Measurements from ENCODE around the gene INCENP. TPM values are rescaled to one million over a fixed set of nuclear protein-coding genes. Genes with fewer than 3 reads are reported as not detected.
A peak's percentile ranks its signal among the peaks of the same experiment; 100 is the strongest.

The INCENP gene
- total RNA-seq, 1 experiment from 2014 or later: 48.8 TPM

GRCh38 chr11:62153087-62153395 is 29.2 kb downstream of the INCENP start:
- no peak for DNase-seq
- H3K4me3 ChIP-seq (ENCODE audit: low read length): no peak overlapping the region
- no peak overlapping the region for H3K27ac ChIP-seq (ENCODE audit: low read length)
- no peaks in the 10 kb centered on the region for H3K79me2 ChIP-seq (ENCODE audit: low read length)
- H4K20me1 ChIP-seq (ENCODE audit: insufficient read depth, low read depth, low read length): 0 out of 2 replicates have a peak, but pooled peaks cover 6% of the 10 kb centered on the region
- no peaks in the 10 kb centered on the region for H3K4me1 ChIP-seq (ENCODE audit: low read length)
- H3K4me2 ChIP-seq (ENCODE audit: low read depth, low read length, poor library complexity, severe bottlenecking): no peak overlapping the region
- no peaks in the 10 kb centered on the region for H3K9me2 ChIP-seq (replicated peaks; ENCODE audit: insufficient read depth, low read length)
- H2AFZ ChIP-seq (ENCODE audit: low read length): no peak overlapping the region
- H3K36me3 ChIP-seq (ENCODE audit: insufficient read depth, low read length): peaks cover 30% of the 10 kb centered on the region
- H3K9ac ChIP-seq (ENCODE audit: low read length): no peak overlapping the region
- H3K27me3 ChIP-seq (ENCODE audit: low read length): no peaks in the 10 kb centered on the region
- no peaks in the 10 kb centered on the region for H3K9me3 ChIP-seq (ENCODE audit: low read length)

GRCh38 chr11:62153617-62154016 is 29.8 kb downstream of the INCENP start:
- Histone ChIP-seq H3K4me1 (ENCODE audit: low read length) (no peaks in the 10 kb centered on the region), H4K20me1 (ENCODE audit: insufficient read depth, low read depth, low read length) (0 out of 2 replicates have a peak, but pooled peaks cover 6% of the 10 kb centered on the region), H3K27ac (ENCODE audit: low read length) (no peak overlapping the region), H3K9me2 (replicated peaks; ENCODE audit: insufficient read depth, low read length) (no peaks in the 10 kb centered on the region), H3K27me3 (ENCODE audit: low read length) (no peaks in the 10 kb centered on the region), H3K4me2 (ENCODE audit: low read depth, low read length, poor library complexity, severe bottlenecking) (no peak overlapping the region), H3K36me3 (ENCODE audit: insufficient read depth, low read length) (peaks cover 28% of the 10 kb centered on the region), H3K79me2 (ENCODE audit: low read length) (no peaks in the 10 kb centered on the region), H3K9me3 (ENCODE audit: low read length) (no peaks in the 10 kb centered on the region), H3K9ac (ENCODE audit: low read length) (no peak overlapping the region), H2AFZ (ENCODE audit: low read length) (no peak overlapping the region), H3K4me3 (ENCODE audit: low read length) (no peak overlapping the region)
- DNase-seq: no peak

GRCh38 chr11:62157603-62158002 is 33.8 kb downstream of the INCENP start:
- Histone ChIP-seq H3K27ac (ENCODE audit: low read length) (no peak overlapping the region), H3K27me3 (ENCODE audit: low read length) (no peaks in the 10 kb centered on the region), H3K9me3 (ENCODE audit: low read length) (no peaks in the 10 kb centered on the region), H4K20me1 (ENCODE audit: insufficient read depth, low read depth, low read length) (0 out of 2 replicates have a peak, but pooled peaks cover 6% of the 10 kb centered on the region), H3K4me1 (ENCODE audit: low read length) (no peaks in the 10 kb centered on the region), H3K79me2 (ENCODE audit: low read length) (no peaks in the 10 kb centered on the region), H3K4me2 (ENCODE audit: low read depth, low read length, poor library complexity, severe bottlenecking) (no peak overlapping the region), H2AFZ (ENCODE audit: low read length) (no peak overlapping the region), H3K4me3 (ENCODE audit: low read length) (no peak overlapping the region), H3K36me3 (ENCODE audit: insufficient read depth, low read length) (peaks cover 8% of the 10 kb centered on the region; the same call in 1 of the 2 replicates), H3K9ac (ENCODE audit: low read length) (no peak overlapping the region), H3K9me2 (replicated peaks; ENCODE audit: insufficient read depth, low read length) (no peaks in the 10 kb centered on the region)
- DNase-seq: no peak

GRCh38 chr11:62166371-62166770 is 42.6 kb downstream of the INCENP start:
- Histone ChIP-seq H3K9ac (ENCODE audit: low read length) (no peak overlapping the region), H4K20me1 (ENCODE audit: insufficient read depth, low read depth, low read length) (no peaks in the 10 kb centered on the region), H3K4me1 (ENCODE audit: low read length) (peaks cover 1% of the 10 kb centered on the region; the same call in 1 of the 2 replicates), H3K36me3 (ENCODE audit: insufficient read depth, low read length) (no peaks in the 10 kb centered on the region), H3K4me2 (ENCODE audit: low read depth, low read length, poor library complexity, severe bottlenecking) (no peak overlapping the region), H3K27ac (ENCODE audit: low read length) (no peak overlapping the region), H3K9me3 (ENCODE audit: low read length) (no peaks in the 10 kb centered on the region), H3K4me3 (ENCODE audit: low read length) (no peak overlapping the region), H3K27me3 (ENCODE audit: low read length) (no peaks in the 10 kb centered on the region; the same call in 1 of the 2 replicates), H3K79me2 (ENCODE audit: low read length) (no peaks in the 10 kb centered on the region), H3K9me2 (replicated peaks; ENCODE audit: insufficient read depth, low read length) (no peaks in the 10 kb centered on the region), H2AFZ (ENCODE audit: low read length) (no peak overlapping the region)
- DNase-seq: no peak

- Histone ChIP-seq H4K20me1 (ENCODE audit: insufficient read depth, low read depth, low read length) (no peaks in the 10 kb centered on the region), H2AFZ (ENCODE audit: low read length) (no peak overlapping the region), H3K9me3 (ENCODE audit: low read length) (no peaks in the 10 kb centered on the region), H3K27me3 (ENCODE audit: low read length) (no peaks in the 10 kb centered on the region; the same call in 1 of the 2 replicates), H3K9ac (ENCODE audit: low read length) (no peak overlapping the region), H3K79me2 (ENCODE audit: low read length) (no peaks in the 10 kb centered on the region), H3K4me2 (ENCODE audit: low read depth, low read length, poor library complexity, severe bottlenecking) (no peak overlapping the region), H3K4me3 (ENCODE audit: low read length) (no peak overlapping the region), H3K4me1 (ENCODE audit: low read length) (peaks cover 2% of the 10 kb centered on the region; the same call in 1 of the 2 replicates), H3K36me3 (ENCODE audit: insufficient read depth, low read length) (no peaks in the 10 kb centered on the region), H3K27ac (ENCODE audit: low read length) (no peak overlapping the region), H3K9me2 (replicated peaks; ENCODE audit: insufficient read depth, low read length) (no peaks in the 10 kb centered on the region)
- DNase-seq: no peak
Observed at GRCh38 chr11:62169448-62169847, 45.6 kb downstream of the INCENP start.

- no peaks in the 10 kb centered on the region for H3K9me3 ChIP-seq (ENCODE audit: low read length)
- no peak overlapping the region for H3K9ac ChIP-seq (ENCODE audit: low read length)
- no peaks in the 10 kb centered on the region for H3K79me2 ChIP-seq (ENCODE audit: low read length)
- no peak overlapping the region for H3K27ac ChIP-seq (ENCODE audit: low read length)
- H3K4me1 ChIP-seq (ENCODE audit: low read length): peaks cover 2% of the 10 kb centered on the region; the same call in 1 of the 2 replicates
- H3K4me3 ChIP-seq (ENCODE audit: low read length): no peak overlapping the region
- H3K36me3 ChIP-seq (ENCODE audit: insufficient read depth, low read length): no peaks in the 10 kb centered on the region
- H4K20me1 ChIP-seq (ENCODE audit: insufficient read depth, low read depth, low read length): no peaks in the 10 kb centered on the region
- no peak overlapping the region for H3K4me2 ChIP-seq (ENCODE audit: low read depth, low read length, poor library complexity, severe bottlenecking)
- no peak overlapping the region for H2AFZ ChIP-seq (ENCODE audit: low read length)
- no peaks in the 10 kb centered on the region for H3K9me2 ChIP-seq (replicated peaks; ENCODE audit: insufficient read depth, low read length)
- no peaks in the 10 kb centered on the region; the same call in 1 of the 2 replicates for H3K27me3 ChIP-seq (ENCODE audit: low read length)
- no peak for DNase-seq
Observed at GRCh38 chr11:62169935-62170334, 46.1 kb downstream of the INCENP start.

GRCh38 chr11:62171261-62171723 is 47.5 kb downstream of the INCENP start:
- no peaks in the 10 kb centered on the region for H3K9me2 ChIP-seq (replicated peaks; ENCODE audit: insufficient read depth, low read length)
- DNase-seq: peak; percentile 92
- no peak overlapping the region for H3K27ac ChIP-seq (ENCODE audit: low read length)
- H2AFZ ChIP-seq (ENCODE audit: low read length): no peak overlapping the region
- H3K4me1 ChIP-seq (ENCODE audit: low read length): peaks cover 2% of the 10 kb centered on the region; the same call in 1 of the 2 replicates
- H3K9me3 ChIP-seq (ENCODE audit: low read length): no peaks in the 10 kb centered on the region
- H3K27me3 ChIP-seq (ENCODE audit: low read length): no peaks in the 10 kb centered on the region; the same call in 1 of the 2 replicates
- no peak overlapping the region for H3K9ac ChIP-seq (ENCODE audit: low read length)
- no peaks in the 10 kb centered on the region for H3K36me3 ChIP-seq (ENCODE audit: insufficient read depth, low read length)
- no peaks in the 10 kb centered on the region for H3K79me2 ChIP-seq (ENCODE audit: low read length)
- no peak overlapping the region for H3K4me3 ChIP-seq (ENCODE audit: low read length)
- H3K4me2 ChIP-seq (ENCODE audit: low read depth, low read length, poor library complexity, severe bottlenecking): no peak overlapping the region
- no peaks in the 10 kb centered on the region for H4K20me1 ChIP-seq (ENCODE audit: insufficient read depth, low read depth, low read length)

- Histone ChIP-seq H3K9me2 (replicated peaks; ENCODE audit: insufficient read depth, low read length) (no peaks in the 10 kb centered on the region), H2AFZ (ENCODE audit: low read length) (no peak overlapping the region), H3K27ac (ENCODE audit: low read length) (no peak overlapping the region), H4K20me1 (ENCODE audit: insufficient read depth, low read depth, low read length) (no peaks in the 10 kb centered on the region), H3K9me3 (ENCODE audit: low read length) (no peaks in the 10 kb centered on the region), H3K4me3 (ENCODE audit: low read length) (no peak overlapping the region), H3K9ac (ENCODE audit: low read length) (no peak overlapping the region), H3K79me2 (ENCODE audit: low read length) (no peaks in the 10 kb centered on the region), H3K36me3 (ENCODE audit: insufficient read depth, low read length) (no peaks in the 10 kb centered on the region), H3K27me3 (ENCODE audit: low read length) (no peaks in the 10 kb centered on the region; the same call in 1 of the 2 replicates), H3K4me1 (ENCODE audit: low read length) (peaks cover 2% of the 10 kb centered on the region; the same call in 1 of the 2 replicates), H3K4me2 (ENCODE audit: low read depth, low read length, poor library complexity, severe bottlenecking) (no peak overlapping the region)
- no peak for DNase-seq
Observed at GRCh38 chr11:62172294-62172693, 48.5 kb downstream of the INCENP start.
